IgD-negative memory B cell (primary cell): ENCODE measurements around the gene LRPPRC. TPM values are rescaled to one million over a fixed set of nuclear protein-coding genes. Genes with fewer than 3 reads are reported as not detected.

Source experiments
- H3K27ac Mint-ChIP-seq, 3 donors: one replicate each; pipeline ENCODE4 v1.8.0; 2020 to 2022; ENCODE audit warnings: mild to moderate bottlenecking in 3 of 3, mixed read lengths in 3 of 3, moderate library complexity in 1 of 3
- H3K27me3 Mint-ChIP-seq: one replicate; pipeline ENCODE4 v1.8.0; 2021; ENCODE audit warnings: mixed read lengths
- H3K36me3 Mint-ChIP-seq: one replicate; pipeline ENCODE4 v1.8.0; 2020; ENCODE audit warnings: mild to moderate bottlenecking, mixed read lengths
- H3K4me1 Mint-ChIP-seq, 3 donors: one replicate each; pipeline ENCODE4 v1.8.0; 2020 to 2022; ENCODE audit warnings: mixed read lengths in 3 of 3, mild to moderate bottlenecking in 1 of 3
- H3K4me3 Mint-ChIP-seq, 4 donors: one replicate each; pipeline ENCODE4 v1.8.0; 2020 to 2022; ENCODE audit warnings: mild to moderate bottlenecking in 4 of 4, mixed read lengths in 4 of 4, moderate library complexity in 3 of 4
- H3K9me3 Mint-ChIP-seq, 3 donors: one replicate each; pipeline ENCODE4 v1.8.0; 2020 to 2021; ENCODE audit warnings: mixed read lengths in 3 of 3, mild to moderate bottlenecking in 1 of 3
- polyA plus RNA-seq: library from polyadenylated mRNA; unstranded; fragments of 300-500 nt; fragmentation: Illumina TruSeq; gene quantifications from one replicate; pipeline ENCODE4 v1.2.3, GENCODE V29; 2021

Gene LRPPRC
- polyA plus RNA-seq, 1 donor from 2014 or later = 36.5 TPM

DNA sequence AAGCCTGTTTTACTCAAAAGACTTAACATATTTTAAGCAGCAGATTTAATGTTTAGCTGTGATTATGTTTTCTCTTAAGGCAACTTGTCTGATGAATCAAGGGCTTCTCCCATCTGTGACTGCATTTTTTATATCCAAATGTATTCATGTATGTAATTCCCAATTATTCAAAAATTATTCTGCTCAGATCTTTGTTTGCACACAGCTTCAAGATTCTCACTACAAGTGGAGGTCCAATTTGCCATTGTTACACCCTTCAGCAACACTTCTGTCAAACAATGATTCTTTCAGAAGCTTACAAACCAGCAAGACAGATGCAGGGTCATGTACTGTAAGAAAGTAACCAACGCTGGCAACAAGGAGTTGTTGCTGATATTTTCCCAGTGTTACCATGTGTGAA, 5.9 kb upstream of the LRPPRC start:
- Mint-ChIP-seq H3K27ac (no peak overlapping the region), H3K27me3 (no peaks in the 10 kb centered on the region), H3K9me3 (no peaks in the 10 kb centered on the region), H3K36me3 (no peaks in the 10 kb centered on the region), H3K4me1 (peaks cover 11 to 21% (median 17%) of the 10 kb centered on the region in 3 donors), H3K4me3 (peak overlapping the region in 1 of 4 donors; percentile 43)

DNA sequence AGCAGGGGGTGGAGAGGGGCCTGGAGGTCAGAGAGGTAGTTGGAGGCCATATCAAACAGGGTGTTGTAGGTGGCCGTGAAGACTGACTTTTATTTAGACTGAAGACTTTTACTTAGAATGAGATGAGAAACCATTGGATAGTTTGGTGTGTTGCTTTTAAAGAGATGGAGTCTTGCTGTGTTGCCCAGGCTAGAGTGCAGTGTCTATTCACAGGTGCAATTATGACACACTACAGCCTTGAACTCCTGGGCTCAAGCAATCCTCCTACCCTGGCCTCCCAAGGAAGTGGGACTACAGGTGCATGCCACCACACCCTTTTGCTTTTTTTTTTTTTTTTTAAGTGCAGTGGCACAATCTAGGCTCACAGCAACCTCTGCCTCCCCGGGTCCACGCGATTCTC, 2.5 kb upstream of the LRPPRC start:
- H3K4me1 Mint-ChIP-seq = peaks cover 21 to 22% (median 21%) of the 10 kb centered on the region in 3 donors
- H3K27me3 Mint-ChIP-seq = no peaks in the 10 kb centered on the region
- peak overlapping the region in 2 of 4 donors; percentile 35 to 62 for H3K4me3 Mint-ChIP-seq
- no peaks in the 10 kb centered on the region for H3K36me3 Mint-ChIP-seq
- no peaks in the 10 kb centered on the region for H3K9me3 Mint-ChIP-seq
- H3K27ac Mint-ChIP-seq = peak overlapping the region in 1 of 3 donors; percentile 37

- Mint-ChIP-seq H3K27ac (no peak overlapping the region), H3K36me3 (peaks cover 5% of the 10 kb centered on the region), H3K4me1 (peaks cover 34 to 53% (median 52%) of the 10 kb centered on the region in 3 donors), H3K27me3 (no peaks in the 10 kb centered on the region), H3K4me3 (peak overlapping the region in 2 of 4 donors; percentile 87 to 96), H3K9me3 (no peaks in the 10 kb centered on the region)
Measured at GRCh38 chr2:43993437-43993836, 2.4 kb downstream of the LRPPRC start.

DNA sequence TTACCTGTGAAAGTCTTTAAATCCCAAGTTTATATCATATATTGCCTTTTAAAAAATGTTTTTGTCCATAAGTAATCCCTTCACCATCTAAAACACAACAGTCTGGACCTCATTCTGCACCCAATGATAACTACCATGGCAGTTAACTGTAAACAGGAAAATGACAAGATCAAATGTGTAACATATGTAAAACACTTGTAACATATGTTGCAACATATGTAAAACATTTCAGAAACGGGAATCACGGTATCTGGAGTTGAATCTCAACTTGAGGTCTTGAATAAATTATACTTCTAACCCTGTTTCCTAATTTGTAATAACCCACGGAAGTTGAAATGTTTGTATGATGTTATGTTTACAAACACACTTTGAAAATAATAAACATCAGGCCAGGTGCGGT, 6.2 kb downstream of the LRPPRC start:
- Mint-ChIP-seq H3K4me3 (no peak overlapping the region), H3K9me3 (no peaks in the 10 kb centered on the region), H3K27me3 (no peaks in the 10 kb centered on the region), H3K27ac (no peak overlapping the region), H3K36me3 (peaks cover 5% of the 10 kb centered on the region), H3K4me1 (peaks cover 33 to 50% (median 49%) of the 10 kb centered on the region in 3 donors)

DNA sequence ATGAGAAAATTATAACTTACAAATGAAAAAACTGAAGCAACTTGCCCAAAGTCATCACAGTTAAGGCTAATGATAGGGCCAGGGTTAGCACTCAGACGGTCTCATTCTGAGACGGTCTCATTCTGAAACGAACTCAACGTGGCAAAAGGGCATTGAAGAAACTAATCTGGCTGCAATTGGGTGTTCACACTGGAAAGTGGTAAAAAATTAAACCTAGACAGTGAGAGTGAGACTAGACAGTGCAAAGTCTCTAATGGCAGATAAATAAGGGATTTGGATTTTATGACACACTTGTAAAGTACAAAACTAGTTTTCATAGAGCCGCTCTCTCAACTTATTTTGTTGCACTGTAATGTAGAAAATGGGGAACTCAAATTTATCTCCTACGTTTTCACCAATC, 9.2 kb downstream of the LRPPRC start:
- no peaks in the 10 kb centered on the region for H3K27me3 Mint-ChIP-seq
- H3K27ac Mint-ChIP-seq = no peak overlapping the region
- H3K9me3 Mint-ChIP-seq = no peaks in the 10 kb centered on the region
- H3K4me1 Mint-ChIP-seq = peaks cover 15 to 22% (median 21%) of the 10 kb centered on the region in 3 donors
- H3K4me3 Mint-ChIP-seq = no peak overlapping the region
- H3K36me3 Mint-ChIP-seq = peaks cover 5% of the 10 kb centered on the region

DNA sequence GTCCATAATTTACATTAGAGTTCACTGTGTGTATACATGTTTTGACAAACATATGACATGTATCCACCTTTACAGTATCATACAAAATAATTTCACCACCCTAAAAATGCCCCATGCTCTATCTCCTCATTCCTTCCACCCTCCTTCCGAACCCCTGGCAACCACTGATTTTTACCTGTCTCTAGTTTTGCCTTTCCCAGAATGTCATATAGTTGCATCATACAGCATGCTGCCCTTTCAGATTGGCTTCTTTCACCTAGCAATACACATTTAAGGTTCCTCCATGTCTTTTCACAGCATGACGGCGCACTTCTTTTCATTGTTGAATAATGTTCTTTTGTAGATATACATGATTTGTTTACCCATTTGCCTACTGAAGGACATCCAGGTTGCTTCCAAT, 10.4 kb downstream of the LRPPRC start:
- no peaks in the 10 kb centered on the region for H3K9me3 Mint-ChIP-seq
- no peak overlapping the region for H3K4me3 Mint-ChIP-seq
- H3K27me3 Mint-ChIP-seq = no peaks in the 10 kb centered on the region
- peaks cover 5% of the 10 kb centered on the region for H3K36me3 Mint-ChIP-seq
- H3K4me1 Mint-ChIP-seq = peaks cover 15 to 16% (median 16%) of the 10 kb centered on the region in 3 donors
- H3K27ac Mint-ChIP-seq = no peak overlapping the region

DNA sequence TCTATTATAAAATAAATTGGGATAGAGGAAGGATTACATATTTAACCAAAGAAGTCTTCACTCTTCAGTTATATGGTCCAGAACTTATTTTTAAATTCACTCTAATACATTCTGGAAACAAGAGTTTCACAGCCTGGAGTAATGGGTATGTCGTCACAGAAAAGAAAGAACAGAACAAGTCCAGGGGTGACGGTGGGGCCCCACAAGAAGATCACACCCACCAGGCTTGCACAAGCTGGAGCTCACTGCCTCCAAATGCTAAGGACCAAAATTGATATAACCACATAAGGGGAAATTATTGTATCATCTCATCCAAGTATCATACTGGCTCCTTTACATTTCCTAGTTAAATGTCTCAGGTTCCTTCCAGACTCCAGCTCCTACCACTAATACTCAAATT, 11.3 kb downstream of the LRPPRC start:
- Mint-ChIP-seq H3K4me3 (no peak overlapping the region), H3K27me3 (no peaks in the 10 kb centered on the region), H3K36me3 (peaks cover 5% of the 10 kb centered on the region), H3K9me3 (no peaks in the 10 kb centered on the region), H3K4me1 (peaks cover 11 to 16% (median 12%) of the 10 kb centered on the region in 3 donors), H3K27ac (no peak overlapping the region)

DNA sequence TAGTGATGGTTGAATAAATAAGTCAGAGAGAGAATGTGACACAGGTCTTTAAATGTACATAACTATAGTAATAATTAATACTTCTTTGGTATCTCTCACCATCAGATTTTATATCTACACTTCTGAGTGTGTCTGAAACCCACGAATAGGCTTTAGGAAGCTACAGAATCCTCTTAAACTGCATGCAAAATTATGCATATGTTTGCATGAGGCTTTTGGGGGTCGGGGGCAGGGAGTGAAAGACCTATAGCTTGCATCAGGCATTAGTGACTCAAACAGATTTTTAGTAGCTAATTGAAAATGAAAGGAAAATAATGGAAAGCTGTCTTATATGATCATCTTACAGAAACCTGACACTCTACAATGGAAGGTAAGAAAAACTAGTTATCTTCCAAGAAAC, 14.9 kb downstream of the LRPPRC start:
- Mint-ChIP-seq H3K36me3 (peaks cover 4% of the 10 kb centered on the region), H3K4me1 (peaks cover 0 to 8% (median 4%) of the 10 kb centered on the region in 3 donors), H3K27me3 (no peaks in the 10 kb centered on the region), H3K4me3 (no peak overlapping the region), H3K9me3 (no peaks in the 10 kb centered on the region), H3K27ac (no peak overlapping the region)

- Mint-ChIP-seq H3K9me3 (no peaks in the 10 kb centered on the region), H3K36me3 (peaks cover 8% of the 10 kb centered on the region), H3K27ac (no peak overlapping the region)
Measured at GRCh38 chr2:43977677-43978375, 18.0 kb downstream of the LRPPRC start.

DNA sequence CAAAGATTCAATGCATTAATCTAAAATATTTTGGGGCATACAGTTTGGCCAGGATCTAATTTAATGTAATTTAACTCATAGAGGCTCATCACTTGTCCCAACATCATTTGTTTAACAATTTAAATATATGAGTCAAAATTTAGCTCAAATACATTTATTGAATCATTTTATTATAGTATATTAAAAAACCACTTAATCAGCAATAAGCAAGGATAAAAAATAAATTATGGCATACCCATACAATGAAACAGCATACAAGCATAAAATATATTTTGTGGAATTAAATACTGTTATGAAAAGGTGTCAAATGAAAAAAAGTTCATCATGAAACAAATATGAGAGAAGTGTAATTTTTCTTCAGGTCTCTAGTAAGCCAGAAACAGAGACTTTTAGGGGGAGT, 34.9 kb downstream of the LRPPRC start:
- H3K9me3 Mint-ChIP-seq = no peaks in the 10 kb centered on the region
- H3K27ac Mint-ChIP-seq = no peak overlapping the region
- no peak overlapping the region for H3K4me3 Mint-ChIP-seq
- H3K27me3 Mint-ChIP-seq = no peaks in the 10 kb centered on the region
- H3K36me3 Mint-ChIP-seq = peaks cover 3% of the 10 kb centered on the region
- no peaks in the 10 kb centered on the region for H3K4me1 Mint-ChIP-seq

More at GRCh38 chr2:43977677-43978375, 18.0 kb downstream of the LRPPRC start:
- no peak overlapping the region for H3K4me3 Mint-ChIP-seq
- H3K4me1 Mint-ChIP-seq = peaks cover 0 to 3% (median 0%) of the 10 kb centered on the region in 3 donors
- H3K27me3 Mint-ChIP-seq = no peaks in the 10 kb centered on the region

- H3K9me3 Mint-ChIP-seq = no peaks in the 10 kb centered on the region
- H3K4me1 Mint-ChIP-seq = no peaks in the 10 kb centered on the region
- H3K27ac Mint-ChIP-seq = no peak overlapping the region
- H3K27me3 Mint-ChIP-seq = no peaks in the 10 kb centered on the region
- no peak overlapping the region for H3K4me3 Mint-ChIP-seq
- peaks cover 3% of the 10 kb centered on the region for H3K36me3 Mint-ChIP-seq
Measured at GRCh38 chr2:43958397-43959275, 37.2 kb downstream of the LRPPRC start.

- Mint-ChIP-seq H3K27ac (peak overlapping the region in 2 of 3 donors; percentile 10 to 46), H3K4me3 (no peak overlapping the region), H3K36me3 (peaks cover 9% of the 10 kb centered on the region), H3K27me3 (no peaks in the 10 kb centered on the region), H3K9me3 (no peaks in the 10 kb centered on the region), H3K4me1 (peaks cover 0 to 4% (median 0%) of the 10 kb centered on the region in 3 donors)
Measured at GRCh38 chr2:43950383-43951008, 45.3 kb downstream of the LRPPRC start.

GRCh38 chr2:43948370-43948769, 47.4 kb downstream of the LRPPRC start:
- no peaks in the 10 kb centered on the region for H3K9me3 Mint-ChIP-seq
- peaks cover 9% of the 10 kb centered on the region for H3K36me3 Mint-ChIP-seq

DNA sequence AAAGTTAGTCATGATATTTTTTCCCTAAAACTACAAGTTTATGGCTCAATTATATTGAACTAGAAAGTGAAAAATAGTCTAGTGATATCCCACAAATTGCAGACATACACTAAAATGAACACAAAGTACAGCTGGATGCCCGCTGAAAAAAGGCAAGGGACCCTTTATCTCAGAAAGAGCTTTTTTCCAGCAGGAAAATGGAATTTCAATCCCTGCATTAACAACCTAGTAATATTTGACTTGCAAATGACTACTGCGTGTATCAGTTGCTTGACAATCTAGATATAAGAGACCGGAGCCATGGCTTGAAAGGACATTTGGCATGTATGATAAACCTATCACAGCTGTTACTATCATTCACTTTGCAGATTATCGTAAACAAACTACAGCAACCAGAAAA, 49.1 kb downstream of the LRPPRC start:
- H3K27ac Mint-ChIP-seq = no peak overlapping the region
- no peak overlapping the region for H3K4me3 Mint-ChIP-seq
- H3K9me3 Mint-ChIP-seq = no peaks in the 10 kb centered on the region
- peaks cover 0 to 4% (median 1%) of the 10 kb centered on the region in 3 donors for H3K4me1 Mint-ChIP-seq
- H3K27me3 Mint-ChIP-seq = no peaks in the 10 kb centered on the region
- H3K36me3 Mint-ChIP-seq = peaks cover 5% of the 10 kb centered on the region

More at GRCh38 chr2:43948370-43948769, 47.4 kb downstream of the LRPPRC start:
- Mint-ChIP-seq H3K4me1 (peaks cover 0 to 4% (median 0%) of the 10 kb centered on the region in 3 donors), H3K4me3 (no peak overlapping the region), H3K27ac (no peak overlapping the region), H3K27me3 (no peaks in the 10 kb centered on the region)

- no peak overlapping the region for H3K4me3 Mint-ChIP-seq
- H3K4me1 Mint-ChIP-seq = peaks cover 0 to 4% (median 1%) of the 10 kb centered on the region in 3 donors
- no peak overlapping the region for H3K27ac Mint-ChIP-seq
- no peaks in the 10 kb centered on the region for H3K9me3 Mint-ChIP-seq
- no peaks in the 10 kb centered on the region for H3K27me3 Mint-ChIP-seq
- peaks cover 5% of the 10 kb centered on the region for H3K36me3 Mint-ChIP-seq
Measured at GRCh38 chr2:43945439-43945838, 50.4 kb downstream of the LRPPRC start.
